Esophagus squamous epithelium (tissue), 4 donors: ENCODE measurements around the gene BATF.

Experiments used
- POLR2A ChIP-seq, 4 donors: fragments of 450-650 bp; IDR thresholded peaks; one replicate each; pipeline ENCODE4 v1.6.1; 2017; ENCODE audit warnings: antibody characterized with exemption in 4 of 4, mild to moderate bottlenecking in 4 of 4, moderate library complexity in 3 of 4
- TF ChIP-seq, protein P1 (sequence below), 6 experiments: fragments of 450-650 bp in 4 of 6; fragments of 200-600 bp in 2 of 6; sonication (generic) in 2 of 6; IDR thresholded peaks; one replicate each; pipeline ENCODE4 v1.5.1; 2016 to 2019; ENCODE audit warnings: antibody characterized with exemption in 6 of 6, mild to moderate bottlenecking in 4 of 6, moderate library complexity in 4 of 6

DNA sequence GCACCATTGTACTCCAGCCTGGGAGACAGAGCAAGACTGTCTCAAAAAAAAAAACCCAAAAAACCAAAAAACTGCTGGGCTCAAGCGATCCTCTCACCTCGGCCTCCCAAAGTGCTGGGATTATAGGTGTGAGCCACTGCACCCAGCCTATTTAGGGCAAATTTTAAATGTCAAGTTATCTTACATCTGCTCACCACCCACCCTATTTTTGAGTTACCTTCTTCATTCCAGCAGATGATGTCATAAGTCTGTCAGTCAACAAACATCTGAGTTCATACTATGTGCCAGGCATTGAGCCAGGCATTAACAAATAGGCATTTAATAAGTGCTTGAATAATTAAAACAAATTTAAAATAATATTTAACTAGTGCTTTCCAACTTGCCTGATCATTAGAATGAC is 21.5 kb downstream of the BATF start:
- TF ChIP-seq POLR2A (IDR thresholded peaks at IDR 0.05), result no peak
- TF ChIP-seq, protein P1, sequence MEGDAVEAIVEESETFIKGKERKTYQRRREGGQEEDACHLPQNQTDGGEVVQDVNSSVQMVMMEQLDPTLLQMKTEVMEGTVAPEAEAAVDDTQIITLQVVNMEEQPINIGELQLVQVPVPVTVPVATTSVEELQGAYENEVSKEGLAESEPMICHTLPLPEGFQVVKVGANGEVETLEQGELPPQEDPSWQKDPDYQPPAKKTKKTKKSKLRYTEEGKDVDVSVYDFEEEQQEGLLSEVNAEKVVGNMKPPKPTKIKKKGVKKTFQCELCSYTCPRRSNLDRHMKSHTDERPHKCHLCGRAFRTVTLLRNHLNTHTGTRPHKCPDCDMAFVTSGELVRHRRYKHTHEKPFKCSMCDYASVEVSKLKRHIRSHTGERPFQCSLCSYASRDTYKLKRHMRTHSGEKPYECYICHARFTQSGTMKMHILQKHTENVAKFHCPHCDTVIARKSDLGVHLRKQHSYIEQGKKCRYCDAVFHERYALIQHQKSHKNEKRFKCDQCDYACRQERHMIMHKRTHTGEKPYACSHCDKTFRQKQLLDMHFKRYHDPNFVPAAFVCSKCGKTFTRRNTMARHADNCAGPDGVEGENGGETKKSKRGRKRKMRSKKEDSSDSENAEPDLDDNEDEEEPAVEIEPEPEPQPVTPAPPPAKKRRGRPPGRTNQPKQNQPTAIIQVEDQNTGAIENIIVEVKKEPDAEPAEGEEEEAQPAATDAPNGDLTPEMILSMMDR (IDR thresholded peaks at IDR 0.05), result no peak
